Activated T-cell treated with anti-CD3 and anti-CD28 coated beads, Interleukin-2, amount 50 U/mL, for 72 hours (primary cell): ENCODE data around the gene TPPP. TPM values are rescaled to one million over a fixed set of nuclear protein-coding genes. Genes with fewer than 3 reads are reported as not detected.

Experiments
- ATAC-seq, 2 donors: fragments of 150-1000 bp; cut with Tn5 transposase; replicated peaks in 1 of 2; 2 replicates each; pipeline ENCODE4 v1.10.0; 2021; ENCODE audit warnings: moderate library complexity in 2 of 2, mild to moderate bottlenecking in 1 of 2
- DNase-seq, 2 donors: peaks; one replicate each; pipeline ENCODE4 v3.0.0; 2021 to 2022; ENCODE audit warnings: mixed read lengths in 1 of 2
- H3K27ac Mint-ChIP-seq: one replicate; pipeline ENCODE4 v1.8.0; 2022; ENCODE audit warnings: mild to moderate bottlenecking, moderate library complexity, mixed read lengths
- H3K27me3 Mint-ChIP-seq: one replicate; pipeline ENCODE4 v1.8.0; 2022; ENCODE audit warnings: low read depth, mixed read lengths
- H3K36me3 Mint-ChIP-seq, 2 donors: one replicate each; pipeline ENCODE4 v1.8.0; 2022; ENCODE audit warnings: mixed read lengths in 2 of 2, mild to moderate bottlenecking in 1 of 2; ENCODE audit not compliant: insufficient read depth in 2 of 2
- H3K4me1 Mint-ChIP-seq: one replicate; pipeline ENCODE4 v1.8.0; 2022; ENCODE audit warnings: low read depth, mixed read lengths
- H3K4me3 Mint-ChIP-seq, 2 donors: one replicate each; pipeline ENCODE4 v1.8.0; 2022; ENCODE audit warnings: mild to moderate bottlenecking in 2 of 2, mixed read lengths in 2 of 2, moderate library complexity in 2 of 2
- H3K9me3 Mint-ChIP-seq, 2 donors: one replicate each; pipeline ENCODE4 v1.8.0; 2022; ENCODE audit warnings: mixed read lengths in 2 of 2
- total RNA-seq, 2 donors: library from RNA; stranded (reverse); gene quantifications; one replicate each; pipeline ENCODE4 v1.2.3, GENCODE V29; 2022

Gene TPPP
- total RNA-seq, 2 donors from 2014 or later = 0.29 to 0.32 TPM

GRCh38 chr5:663436-664342, 29.5 kb downstream of the TPPP start:
- H3K27ac Mint-ChIP-seq = no peak overlapping the region
- no peaks in the 10 kb centered on the region for H3K9me3 Mint-ChIP-seq
- H3K27me3 Mint-ChIP-seq = no peaks in the 10 kb centered on the region
- H3K36me3 Mint-ChIP-seq = peaks cover 6 to 15% of the 10 kb centered on the region in 2 donors
- ATAC-seq (no peak), DNase-seq (no peak)
- H3K4me1 Mint-ChIP-seq = no peaks in the 10 kb centered on the region
- no peak overlapping the region for H3K4me3 Mint-ChIP-seq

DNA sequence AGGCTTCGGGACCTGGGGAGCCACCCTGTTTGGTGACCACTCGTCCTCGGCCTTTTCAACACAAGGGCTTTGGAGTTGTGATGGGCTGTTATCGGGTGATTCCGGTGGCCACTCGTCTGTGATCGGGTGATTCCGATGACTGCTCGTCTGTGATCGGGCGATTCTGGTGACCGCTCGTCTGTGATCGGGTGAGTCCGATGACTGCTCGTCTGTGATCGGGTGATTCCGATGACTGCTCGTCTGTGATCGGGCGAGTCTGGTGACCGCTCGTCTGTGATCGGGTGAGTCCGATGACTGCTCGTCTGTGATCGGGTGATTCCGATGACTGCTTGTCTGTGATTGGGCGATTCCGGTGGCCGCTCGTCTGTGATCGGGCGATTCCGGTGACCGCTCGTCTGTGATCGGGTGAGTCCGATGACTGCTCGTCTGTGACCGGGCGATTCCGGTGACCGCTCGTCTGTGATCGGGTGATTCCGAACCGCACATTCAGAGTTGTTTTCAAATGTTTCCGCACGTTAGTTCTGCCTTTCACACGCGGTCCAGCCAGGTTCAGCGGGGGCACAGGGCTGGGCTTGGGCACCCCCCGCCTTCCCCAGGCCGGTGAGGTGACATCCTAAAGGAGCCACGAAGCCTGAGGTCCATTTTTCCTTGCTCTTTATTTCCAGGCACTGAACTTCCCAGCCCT, 30.3 kb downstream of the TPPP start:
- Mint-ChIP-seq H3K4me1 (no peaks in the 10 kb centered on the region), H3K27me3 (no peaks in the 10 kb centered on the region), H3K36me3 (peaks cover 6 to 17% of the 10 kb centered on the region in 2 donors), H3K27ac (no peak overlapping the region), H3K4me3 (no peak overlapping the region), H3K9me3 (no peaks in the 10 kb centered on the region)
- ATAC-seq (no peak), DNase-seq (no peak)

DNA sequence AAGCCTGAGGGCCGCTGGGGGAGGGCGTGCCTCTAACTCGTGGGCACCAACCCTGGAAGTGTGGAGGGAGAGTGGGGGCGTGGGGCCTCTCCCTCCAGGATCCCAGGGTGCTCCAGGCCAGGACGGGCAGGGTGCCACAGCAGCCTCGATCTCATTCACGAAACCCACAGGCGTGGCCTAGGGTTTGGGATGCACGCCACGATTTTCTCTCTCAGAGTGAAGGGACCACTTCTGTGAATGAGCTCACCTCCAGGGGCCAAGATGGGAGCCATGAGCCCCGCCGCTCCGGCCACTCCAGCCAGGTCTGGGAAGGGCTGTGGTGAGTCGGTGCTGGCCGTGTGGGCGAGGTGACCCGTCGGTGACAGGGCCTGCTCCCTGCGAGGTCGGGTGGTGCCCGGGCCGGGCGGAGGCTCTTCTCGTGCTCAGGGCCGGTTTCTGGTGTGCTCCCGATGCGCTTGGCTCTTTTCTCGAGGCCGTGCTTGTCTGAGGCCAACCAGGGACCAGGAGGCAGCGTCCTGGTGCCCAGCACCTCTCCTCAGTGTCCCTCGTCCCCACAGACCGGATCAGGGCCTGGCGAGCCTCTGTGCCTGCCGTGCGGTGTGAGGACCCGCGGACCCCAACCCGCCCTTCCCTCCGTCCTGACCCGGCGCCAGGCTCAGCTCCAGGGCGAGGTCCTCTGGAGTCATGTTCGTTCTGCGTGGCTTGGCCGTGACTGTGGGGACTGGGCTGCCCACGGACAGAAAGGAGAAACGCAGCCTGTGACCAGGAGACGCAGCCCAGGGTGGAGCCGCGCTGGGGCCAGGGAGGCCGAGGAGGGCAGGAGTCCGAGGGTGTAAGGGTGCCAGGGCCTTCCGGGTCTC, 31.0 kb downstream of the TPPP start:
- Mint-ChIP-seq H3K36me3 (peaks cover 11 to 21% of the 10 kb centered on the region in 2 donors), H3K4me1 (no peaks in the 10 kb centered on the region), H3K27me3 (no peaks in the 10 kb centered on the region), H3K4me3 (no peak overlapping the region), H3K9me3 (no peaks in the 10 kb centered on the region), H3K27ac (no peak overlapping the region)
- ATAC-seq (no peak), DNase-seq (no peak)

DNA sequence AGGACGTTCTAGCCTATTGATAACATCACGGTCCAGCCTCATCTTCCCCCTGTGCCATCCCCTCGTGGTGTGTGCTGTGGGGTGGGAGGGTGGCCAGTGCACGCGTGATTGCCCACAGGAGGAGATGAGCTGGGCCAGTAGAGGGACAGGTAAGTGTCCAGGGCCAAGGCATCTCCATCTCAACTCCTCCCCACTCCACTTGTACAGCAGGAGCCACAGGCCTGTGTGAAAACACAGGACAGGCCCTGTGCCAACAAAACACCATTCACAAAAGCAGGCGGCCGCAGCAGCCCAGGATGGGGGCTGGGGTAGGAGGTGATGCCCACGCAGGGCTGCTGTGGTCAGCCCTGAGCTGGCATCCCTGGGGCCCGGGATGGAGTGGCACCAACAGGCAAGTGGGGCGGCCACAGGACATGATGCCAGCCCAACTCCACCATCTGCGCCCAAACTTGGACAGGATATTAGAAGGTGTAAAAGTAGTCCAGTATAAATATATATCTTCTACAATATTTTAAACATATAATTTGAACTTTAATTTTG, 32.6 kb downstream of the TPPP start:
- Mint-ChIP-seq H3K4me1 (no peaks in the 10 kb centered on the region), H3K27me3 (no peaks in the 10 kb centered on the region), H3K9me3 (no peaks in the 10 kb centered on the region), H3K27ac (no peak overlapping the region), H3K36me3 (peaks cover 11 to 25% of the 10 kb centered on the region in 2 donors), H3K4me3 (no peak overlapping the region)
- no peak for ATAC-seq
- no peak for DNase-seq

DNA sequence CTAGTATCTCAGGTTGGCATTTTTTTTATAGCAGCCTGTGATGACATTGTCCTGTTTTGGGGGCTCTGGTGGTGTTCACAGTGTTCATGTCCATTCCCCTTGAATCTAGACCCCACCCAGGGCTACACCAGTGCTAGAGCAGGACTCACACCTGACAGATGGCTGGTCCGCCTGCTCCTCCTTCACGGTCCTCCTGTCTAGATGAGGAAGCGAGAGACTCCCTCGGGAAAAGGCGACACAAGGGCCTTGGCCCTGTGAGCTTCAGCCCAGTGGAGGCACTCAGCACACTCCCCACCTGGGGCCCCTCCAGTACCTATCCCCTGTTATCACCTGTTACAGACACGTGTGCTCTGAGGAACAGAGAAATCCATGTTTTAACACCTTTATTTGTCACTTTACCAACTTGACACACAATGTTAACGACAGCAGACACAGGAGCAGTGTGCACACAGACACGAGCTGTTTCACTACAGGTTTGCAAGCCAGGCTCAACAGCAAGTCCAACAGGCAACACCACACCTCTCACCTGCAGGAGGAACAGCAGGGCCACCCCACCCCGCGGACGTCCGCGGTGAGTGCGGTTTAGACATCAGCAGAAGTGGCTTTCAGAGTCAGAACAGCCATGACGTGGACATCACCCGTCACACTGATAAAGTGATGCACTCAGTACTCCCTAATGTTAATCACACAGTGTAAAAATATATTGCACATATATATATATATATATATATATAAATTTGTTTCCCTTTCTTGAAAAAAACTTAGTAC, 33.5 kb downstream of the TPPP start:
- Mint-ChIP-seq H3K9me3 (no peaks in the 10 kb centered on the region), H3K4me3 (no peak overlapping the region), H3K27me3 (no peaks in the 10 kb centered on the region), H3K36me3 (peaks cover 12 to 26% of the 10 kb centered on the region in 2 donors), H3K27ac (no peak overlapping the region), H3K4me1 (no peaks in the 10 kb centered on the region)
- ATAC-seq = no peak
- DNase-seq = no peak

GRCh38 chr5:658103-658502, 35.0 kb downstream of the TPPP start:
- no peak for ATAC-seq
- Mint-ChIP-seq H3K27ac (no peak overlapping the region), H3K4me3 (no peak overlapping the region), H3K27me3 (no peaks in the 10 kb centered on the region), H3K9me3 (no peaks in the 10 kb centered on the region), H3K36me3 (peaks cover 16 to 28% of the 10 kb centered on the region in 2 donors), H3K4me1 (no peaks in the 10 kb centered on the region)
- DNase-seq = no peak

DNA sequence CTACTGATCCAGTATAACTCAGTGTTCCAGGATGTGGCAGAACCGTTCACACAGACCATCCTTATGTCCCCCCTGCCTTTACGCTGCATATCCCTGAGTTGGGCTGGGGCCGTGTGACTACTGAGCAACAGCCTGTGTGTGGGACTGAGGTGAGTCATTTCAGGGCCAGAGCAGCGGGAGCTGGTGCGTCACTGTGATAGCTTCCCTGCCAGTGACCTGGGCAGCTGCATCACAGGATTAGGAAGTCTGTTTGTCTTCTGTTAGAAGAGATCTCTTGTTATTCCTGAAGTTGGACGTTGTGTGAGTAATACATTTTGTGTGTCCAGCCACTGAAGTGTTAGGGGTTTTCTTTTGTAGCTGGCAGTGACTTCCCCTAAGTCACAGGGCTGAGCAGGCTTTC, 35.6 kb downstream of the TPPP start:
- Mint-ChIP-seq H3K27ac (no peak overlapping the region), H3K36me3 (peaks cover 16 to 28% of the 10 kb centered on the region in 2 donors), H3K27me3 (no peaks in the 10 kb centered on the region), H3K4me1 (no peaks in the 10 kb centered on the region), H3K4me3 (no peak overlapping the region), H3K9me3 (no peaks in the 10 kb centered on the region)
- DNase-seq (no peak), ATAC-seq (no peak)

GRCh38 chr5:655406-655805, 37.7 kb downstream of the TPPP start:
- ATAC-seq = no peak
- Mint-ChIP-seq H3K27ac (no peak overlapping the region), H3K36me3 (peaks cover 11 to 22% of the 10 kb centered on the region in 2 donors), H3K4me1 (no peaks in the 10 kb centered on the region), H3K9me3 (no peaks in the 10 kb centered on the region), H3K4me3 (no peak overlapping the region), H3K27me3 (no peaks in the 10 kb centered on the region)
- DNase-seq = no peak

- Mint-ChIP-seq H3K9me3 (no peaks in the 10 kb centered on the region), H3K4me3 (no peak overlapping the region), H3K4me1 (no peaks in the 10 kb centered on the region), H3K27ac (no peak overlapping the region), H3K27me3 (no peaks in the 10 kb centered on the region), H3K36me3 (peaks cover 9 to 18% of the 10 kb centered on the region in 2 donors)
- no peak for DNase-seq
- no peak for ATAC-seq
Observed at GRCh38 chr5:654071-654778, 38.9 kb downstream of the TPPP start.

- H3K27me3 Mint-ChIP-seq = no peaks in the 10 kb centered on the region
- ATAC-seq (no peak), DNase-seq (no peak)
- no peaks in the 10 kb centered on the region for H3K9me3 Mint-ChIP-seq
- no peaks in the 10 kb centered on the region for H3K4me1 Mint-ChIP-seq
- H3K27ac Mint-ChIP-seq = no peak overlapping the region
- H3K4me3 Mint-ChIP-seq = no peak overlapping the region
- peaks cover 9 to 12% of the 10 kb centered on the region in 2 donors for H3K36me3 Mint-ChIP-seq
Observed at GRCh38 chr5:652773-653350, 40.3 kb downstream of the TPPP start.

DNA sequence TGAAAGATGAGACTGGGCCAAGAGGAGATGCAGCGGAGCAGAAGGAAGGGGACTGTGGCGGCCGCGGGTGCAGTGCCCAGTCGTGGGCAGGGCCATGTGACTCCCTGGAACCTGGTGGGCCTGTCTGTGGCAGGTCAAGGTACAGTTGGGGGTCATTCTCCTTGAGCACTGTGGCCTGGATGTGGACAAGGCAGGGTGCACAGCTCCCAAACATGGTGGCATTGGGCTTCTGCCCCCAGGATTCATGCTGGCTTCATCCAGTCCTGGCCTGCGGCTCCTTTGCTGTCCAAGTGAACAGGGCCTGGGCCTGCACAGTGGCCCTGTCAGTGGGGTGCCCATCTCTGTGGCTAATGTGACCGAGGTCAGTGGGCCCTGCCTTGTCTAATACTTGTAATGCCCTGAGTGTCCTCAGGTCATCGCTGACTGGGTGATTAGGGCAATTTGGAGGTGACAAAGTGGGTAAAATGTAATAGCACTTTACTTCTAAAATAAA, 41.1 kb downstream of the TPPP start:
- Mint-ChIP-seq H3K4me1 (no peaks in the 10 kb centered on the region), H3K9me3 (no peaks in the 10 kb centered on the region), H3K4me3 (no peak overlapping the region), H3K27me3 (no peaks in the 10 kb centered on the region), H3K27ac (no peak overlapping the region), H3K36me3 (peaks cover 5 to 8% of the 10 kb centered on the region in 2 donors)
- DNase-seq = no peak
- ATAC-seq = no peak
